SU-DHL-6 (cell line): ENCODE results near the gene HSD17B12.

ENCODE experiments used
- EZH2phosphoT487 ChIP-seq: fragments of 200-600 bp; sonication (generic), shearing (Covaris generic); conservative IDR thresholded peaks from 2 replicates; pipeline ENCODE4 v1.6.1; 2018; ENCODE audit warnings: mild to moderate bottlenecking, antibody characterized with exemption, low read length, moderate library complexity, mixed read lengths
- TF ChIP-seq, protein P1 (sequence below): fragments of 200-600 bp; sonication (generic); IDR thresholded peaks from one replicate; pipeline ENCODE4 v1.5.1; 2017; ENCODE audit warnings: antibody characterized with exemption, mild to moderate bottlenecking, low read length, moderate library complexity; ENCODE audit not compliant: insufficient read depth, poor library complexity, severe bottlenecking

DNA sequence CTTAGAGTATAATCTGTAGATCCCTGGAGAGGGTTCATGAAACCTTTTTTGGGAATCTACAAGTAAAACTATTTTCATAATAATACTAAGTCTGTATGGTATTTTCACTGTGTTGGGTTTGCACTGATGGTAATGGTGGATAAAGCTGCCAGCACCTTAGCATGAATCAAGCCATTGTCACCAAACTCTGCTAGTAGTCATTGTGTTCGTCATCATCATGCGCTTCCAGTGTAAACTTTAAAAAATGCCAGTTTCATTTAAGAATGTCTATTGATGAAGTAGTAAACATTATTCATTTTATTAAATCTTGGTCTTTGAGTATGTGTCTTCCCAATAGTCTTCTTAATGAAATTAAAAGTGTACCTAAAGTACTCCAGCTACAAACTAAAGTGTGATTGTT is 215.1 kb downstream of the HSD17B12 start:
- TF ChIP-seq, protein P1, sequence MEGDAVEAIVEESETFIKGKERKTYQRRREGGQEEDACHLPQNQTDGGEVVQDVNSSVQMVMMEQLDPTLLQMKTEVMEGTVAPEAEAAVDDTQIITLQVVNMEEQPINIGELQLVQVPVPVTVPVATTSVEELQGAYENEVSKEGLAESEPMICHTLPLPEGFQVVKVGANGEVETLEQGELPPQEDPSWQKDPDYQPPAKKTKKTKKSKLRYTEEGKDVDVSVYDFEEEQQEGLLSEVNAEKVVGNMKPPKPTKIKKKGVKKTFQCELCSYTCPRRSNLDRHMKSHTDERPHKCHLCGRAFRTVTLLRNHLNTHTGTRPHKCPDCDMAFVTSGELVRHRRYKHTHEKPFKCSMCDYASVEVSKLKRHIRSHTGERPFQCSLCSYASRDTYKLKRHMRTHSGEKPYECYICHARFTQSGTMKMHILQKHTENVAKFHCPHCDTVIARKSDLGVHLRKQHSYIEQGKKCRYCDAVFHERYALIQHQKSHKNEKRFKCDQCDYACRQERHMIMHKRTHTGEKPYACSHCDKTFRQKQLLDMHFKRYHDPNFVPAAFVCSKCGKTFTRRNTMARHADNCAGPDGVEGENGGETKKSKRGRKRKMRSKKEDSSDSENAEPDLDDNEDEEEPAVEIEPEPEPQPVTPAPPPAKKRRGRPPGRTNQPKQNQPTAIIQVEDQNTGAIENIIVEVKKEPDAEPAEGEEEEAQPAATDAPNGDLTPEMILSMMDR = no peak
- no peak for TF ChIP-seq EZH2phosphoT487
